ENCODE measurements around the gene RANGRF.
"Not testable (repeated sequence)": the region's sequence is repeated elsewhere in the genome, so short reads cannot be mapped to it uniquely, and the experiment has no call there.

Gene RANGRF

GRCh38 chr17:8288336-8289102 lies at the start of gene RANGRF:
TSS of gene RANGRF (plus strand) at chr17:8288670. CDS start at chr17:8288789, 119 bp downstream.
- peak within 1 kb of the TSS; percentile 84 for H3K27ac ChIP-seq
- no peak for TF ChIP-seq CTCF (conservative IDR thresholded peaks at IDR 0.05; ENCODE audit: low read depth)
- ChIA-PET CTCF (interaction anchor here (0.7 kb wide), 1 partner anchor 27 kb away, joined by 3 read pairs; no protein-coding TSS in a partner anchor), POLR2A (ENCODE audit: low non-redundant PET) (interaction anchor here (0.8 to 1.1 kb wide), 2 partner anchors 36 to 40 kb away, joined by 3 to 8 read pairs; partner anchors contain the start of gene PFAS)
- DNase-seq (ENCODE audit: low spot score): peak; percentile 95

- ChIA-PET CTCF (interaction anchor here (0.6 to 0.8 kb wide), 2 partner anchors 57 to 1553 kb away, joined by 4 to 5 read pairs; no protein-coding TSS in a partner anchor), POLR2A (ENCODE audit: low non-redundant PET) (no interaction called here)
- H3K27ac ChIP-seq: no peak overlapping the region
- DNase-seq (ENCODE audit: low spot score): no peak
- TF ChIP-seq CTCF (conservative IDR thresholded peaks at IDR 0.05; ENCODE audit: low read depth): no peak
These were observed 44.6 kb upstream of the RANGRF start for GRCh38 chr17:8243827-8244226.

GRCh38 chr17:8244768-8245167 lies 43.7 kb upstream of the RANGRF start:
- H3K27ac ChIP-seq: no peak overlapping the region
- no peak for DNase-seq (ENCODE audit: low spot score)
- POLR2A ChIA-PET (ENCODE audit: low non-redundant PET): no interaction called here
- no peak for TF ChIP-seq CTCF (conservative IDR thresholded peaks at IDR 0.05; ENCODE audit: low read depth)
- CTCF ChIA-PET: interaction anchor here (0.6 to 0.8 kb wide), 2 partner anchors 56 to 1554 kb away, joined by 4 to 5 read pairs; no protein-coding TSS in a partner anchor

- peak within 1 kb of the TSS; percentile 97 for H3K27ac ChIP-seq
- ChIA-PET CTCF (interaction anchor here (0.5 to 0.8 kb wide), 4 partner anchors 15 to 490 kb away, joined by 3 read pairs; no protein-coding TSS in a partner anchor), POLR2A (ENCODE audit: low non-redundant PET) (interaction anchor here (1.0 to 1.8 kb wide), 2 partner anchors 40 to 46 kb away, joined by 3 to 8 read pairs; partner anchors contain the start of genes RANGRF and SLC25A35)
- TF ChIP-seq CTCF (conservative IDR thresholded peaks at IDR 0.05; ENCODE audit: low read depth): no peak
- DNase-seq (ENCODE audit: low spot score): peak; percentile 93
These were observed 39.5 kb upstream of the RANGRF start, which contains the start of gene PFAS for GRCh38 chr17:8248751-8249607. TSS of gene PFAS (plus strand) at chr17:8249289. CDS start at chr17:8253938, 4,649 bp downstream.

- no peak for DNase-seq (ENCODE audit: low spot score)
- CTCF ChIA-PET: interaction anchor here (0.5 kb wide), 1 partner anchor 489 kb away, joined by 3 read pairs; no protein-coding TSS in a partner anchor
- POLR2A ChIA-PET (ENCODE audit: low non-redundant PET): interaction anchor here (1.0 to 1.8 kb wide), 2 partner anchors 39 to 45 kb away, joined by 3 to 8 read pairs; partner anchors contain the start of genes RANGRF and SLC25A35
- TF ChIP-seq CTCF (conservative IDR thresholded peaks at IDR 0.05; ENCODE audit: low read depth): no peak
- peak overlapping the region; percentile 97 for H3K27ac ChIP-seq
These were observed 38.6 kb upstream of the RANGRF start for GRCh38 chr17:8249621-8250500.

- DNase-seq (ENCODE audit: low spot score); POLR2A ChIA-PET (ENCODE audit: low non-redundant PET): not testable (repeated sequence)
- CTCF ChIA-PET: interaction anchor here (0.6 kb wide), 1 partner anchor 232 kb away, joined by 6 read pairs; no protein-coding TSS in a partner anchor
- peak overlapping the region; percentile 14 for H3K27ac ChIP-seq
These were observed 37.1 kb upstream of the RANGRF start for GRCh38 chr17:8251411-8251810.
